ENCODE results near the gene CD74. TPM values are rescaled to one million over a fixed set of nuclear protein-coding genes. Genes with fewer than 3 reads are reported as not detected.
A peak's percentile ranks its signal among the peaks of the same experiment; 100 is the strongest.

The CD74 gene
- total RNA-seq, 4 donors from 2014 or later, result 287 to 675 (median 493) TPM

GRCh38 chr5:150442699-150443080 lies 30.0 kb upstream of the CD74 start:
- WGBS, 2 donors, result 84 to 91% methylated on average over 6 of the region's 6 CpGs
- TF ChIP-seq POLR2A (IDR thresholded peaks at IDR 0.05) (no peak), CTCF (IDR thresholded peaks at IDR 0.05) (no peak)
- H3K27me3 ChIP-seq, result no peaks in the 10 kb centered on the region
- H3K27ac ChIP-seq, result no peak overlapping the region
- H3K4me3 ChIP-seq (replicated peaks in 1 of 3), result no peak overlapping the region
- no peaks in the 10 kb centered on the region for H3K9me3 ChIP-seq
- H3K4me1 ChIP-seq, result peaks cover under 1 to 2% of the 10 kb centered on the region in 2 donors
- H3K36me3 ChIP-seq, result peaks cover 40 to 45% of the 10 kb centered on the region in 2 donors
- DNase-seq, result no peak
- intact Hi-C loops (cut with DNase I), result no loop called here

GRCh38 chr5:150441813-150442698 lies 29.3 kb upstream of the CD74 start:
- Histone ChIP-seq H3K27ac (no peak overlapping the region), H3K4me1 (no peaks in the 10 kb centered on the region), H3K36me3 (peaks cover 36 to 40% of the 10 kb centered on the region in 2 donors), H3K27me3 (no peaks in the 10 kb centered on the region), H3K9me3 (no peaks in the 10 kb centered on the region), H3K4me3 (replicated peaks in 1 of 3) (no peak overlapping the region)
- 56 to 69% methylated on average over 18 of the region's 18 CpGs for WGBS, 2 donors
- DNase-seq, result no peak
- TF ChIP-seq POLR2A (IDR thresholded peaks at IDR 0.05) (no peak), CTCF (IDR thresholded peaks at IDR 0.05) (no peak)
- intact Hi-C loops (cut with DNase I), result no loop called here

GRCh38 chr5:150440948-150441812 lies 28.5 kb upstream of the CD74 start:
- Histone ChIP-seq H3K4me1 (no peaks in the 10 kb centered on the region), H3K9me3 (no peaks in the 10 kb centered on the region), H3K36me3 (peaks cover 27 to 31% of the 10 kb centered on the region in 2 donors), H3K27me3 (no peaks in the 10 kb centered on the region), H3K27ac (no peak overlapping the region), H3K4me3 (replicated peaks in 1 of 3) (no peak overlapping the region)
- TF ChIP-seq POLR2A (IDR thresholded peaks at IDR 0.05), result no peak
- TF ChIP-seq CTCF (IDR thresholded peaks at IDR 0.05), result no peak
- intact Hi-C loops (cut with DNase I), result no loop called here
- 90 to 91% methylated on average over 12 of the region's 12 CpGs for WGBS, 2 donors
- DNase-seq, result no peak

- DNase-seq, result peak; percentile 21 to 22
- Histone ChIP-seq H3K27me3 (no peaks in the 10 kb centered on the region), H3K9me3 (no peaks in the 10 kb centered on the region), H3K4me3 (replicated peaks in 1 of 3) (no peak overlapping the region), H3K27ac (no peak overlapping the region), H3K4me1 (no peaks in the 10 kb centered on the region), H3K36me3 (peaks cover 7 to 10% of the 10 kb centered on the region in 2 donors)
- TF ChIP-seq POLR2A (IDR thresholded peaks at IDR 0.05) (no peak), CTCF (IDR thresholded peaks at IDR 0.05) (peak in 4 of 6 experiments; percentile 26 to 69 (median 37))
- 43 to 50% methylated on average over 4 of the region's 4 CpGs for WGBS, 2 donors
- intact Hi-C loops (cut with DNase I), result no loop called here
These were observed 26.3 kb upstream of the CD74 start for GRCh38 chr5:150438873-150439546.

Measured in thyroid gland (tissue), 4 donors.